Fibroblast of villous mesenchyme (primary cell): ENCODE measurements around the gene NFXL1. TPM values are rescaled to one million over a fixed set of nuclear protein-coding genes. Genes with fewer than 3 reads are reported as not detected.

ENCODE experiments used
- DNase-seq: peaks from one replicate; pipeline ENCODE4 v3.0.0-alpha.2; 2010; ENCODE audit warnings: low read depth
- H3K4me3 ChIP-seq: 2 replicates; pipeline ENCODE4 v1.5.1; 2011; ENCODE audit warnings: low read depth, mild to moderate bottlenecking, low read length
- CTCF ChIP-seq: IDR thresholded peaks from 2 replicates; pipeline ENCODE4 v1.5.1; 2012; ENCODE audit warnings: low read depth, mild to moderate bottlenecking, low read length; ENCODE audit not compliant: insufficient read depth
- total RNA-seq: library from RNA; depleted of rRNA; stranded (reverse); fragments of >200 nt; gene quantifications from 2 replicates; pipeline ENCODE4 v1.2.3, GENCODE V29; 2012

Gene NFXL1
- total RNA-seq, 1 donor = 11.7 TPM

GRCh38 chr4:47824840-47825239 lies 89.5 kb downstream of the NFXL1 start:
- DNase-seq = no peak
- no peak for TF ChIP-seq CTCF
- H3K4me3 ChIP-seq = no peak overlapping the region

- no peak for TF ChIP-seq CTCF
- H3K4me3 ChIP-seq = no peak overlapping the region
- DNase-seq = no peak
Measured at GRCh38 chr4:47819178-47819577, 95.2 kb downstream of the NFXL1 start.

- no peak for DNase-seq
- no peak for TF ChIP-seq CTCF
Measured at GRCh38 chr4:47817275-47817674, 97.1 kb downstream of the NFXL1 start.

GRCh38 chr4:47816748-47817147 lies 97.6 kb downstream of the NFXL1 start:
- no peak for TF ChIP-seq CTCF
- H3K4me3 ChIP-seq = no peak overlapping the region
- no peak for DNase-seq

More at GRCh38 chr4:47817275-47817674, 97.1 kb downstream of the NFXL1 start:
- no peak overlapping the region for H3K4me3 ChIP-seq

- DNase-seq = peak; percentile 13
- TF ChIP-seq CTCF = no peak
- H3K4me3 ChIP-seq = no peak overlapping the region
Measured at GRCh38 chr4:47814618-47815295, 99.6 kb downstream of the NFXL1 start.

- TF ChIP-seq CTCF = no peak
- DNase-seq = no peak
- no peak overlapping the region for H3K4me3 ChIP-seq
Measured at GRCh38 chr4:47809654-47810203, 104.7 kb downstream of the NFXL1 start.

- no peak overlapping the region for H3K4me3 ChIP-seq
- no peak for DNase-seq
- no peak for TF ChIP-seq CTCF
Measured at GRCh38 chr4:47804598-47804997, 109.8 kb downstream of the NFXL1 start.
